HEK293 (cell line): Measurements from ENCODE around the gene AP5Z1.

Experiments used
- CTCF ChIP-seq: fragments of 450-650 bp; formaldehyde crosslinking; IDR thresholded peaks from 2 replicates; pipeline ENCODE4 v1.5.1; 2016; ENCODE audit warnings: missing biosample characterization, missing genetic modification characterization
- EGR2 ChIP-seq: fragments of 450-650 bp; formaldehyde crosslinking; IDR thresholded peaks from 2 replicates; pipeline ENCODE4 v1.5.1; 2016; ENCODE audit warnings: low read depth, missing biosample characterization, missing genetic modification characterization
- HIC1 ChIP-seq: fragments of 450-650 bp; formaldehyde crosslinking; IDR thresholded peaks from 2 replicates; pipeline ENCODE4 v1.5.1; 2016; ENCODE audit warnings: missing biosample characterization, missing genetic modification characterization
- MEIS1 ChIP-seq: sonication (generic); formaldehyde crosslinking; IDR thresholded peaks from 2 replicates; pipeline ENCODE4 v1.8.1; 2022; ENCODE audit warnings: missing genetic modification reagents, mild to moderate bottlenecking, borderline replicate concordance
- YY1 ChIP-seq: fragments of 450-650 bp; formaldehyde crosslinking; IDR thresholded peaks from 2 replicates; pipeline ENCODE4 v1.5.1; 2018; ENCODE audit warnings: missing biosample characterization, missing genetic modification characterization
- ZBTB10 ChIP-seq: fragments of 450-650 bp; formaldehyde crosslinking; IDR thresholded peaks from 2 replicates; pipeline ENCODE4 v1.5.1; 2016; ENCODE audit warnings: missing biosample characterization, missing genetic modification characterization
- ZBTB48 ChIP-seq: fragments of 450-650 bp; formaldehyde crosslinking; IDR thresholded peaks from 2 replicates; pipeline ENCODE4 v1.5.1; 2016; ENCODE audit warnings: missing biosample characterization, missing genetic modification characterization
- ZBTB49 ChIP-seq: fragments of 450-650 bp; formaldehyde crosslinking; IDR thresholded peaks from 2 replicates; pipeline ENCODE4 v1.5.1; 2016; ENCODE audit warnings: missing biosample characterization, missing genetic modification characterization, low read depth
- ZNF138 ChIP-seq: fragments of 450-650 bp; formaldehyde crosslinking; IDR thresholded peaks from 2 replicates; pipeline ENCODE4 v1.5.1; 2016; ENCODE audit warnings: missing biosample characterization, missing genetic modification characterization, borderline replicate concordance
- ZNF18 ChIP-seq: fragments of 450-650 bp; formaldehyde crosslinking; IDR thresholded peaks from 2 replicates; pipeline ENCODE4 v1.5.1; 2016; ENCODE audit warnings: missing biosample characterization, missing genetic modification characterization
- ZNF302 ChIP-seq: fragments of 450-650 bp; formaldehyde crosslinking; IDR thresholded peaks from 2 replicates; pipeline ENCODE4 v1.5.1; 2016; ENCODE audit warnings: missing biosample characterization, missing genetic modification characterization, low read depth
- ZNF518A ChIP-seq: fragments of 450-650 bp; formaldehyde crosslinking; conservative IDR thresholded peaks from 2 replicates; pipeline ENCODE4 v1.5.1; 2016; ENCODE audit warnings: low read depth, missing biosample characterization, missing genetic modification characterization
- ZNF785 ChIP-seq: fragments of 450-650 bp; formaldehyde crosslinking; IDR thresholded peaks from 2 replicates; pipeline ENCODE4 v1.5.1; 2016; ENCODE audit warnings: missing biosample characterization, missing genetic modification characterization

- TF ChIP-seq ZNF302 (tag by site-specific recombination) (no peak), HIC1 (tag by site-specific recombination) (no peak), CTCF (tag by site-specific recombination) (no peak), ZBTB48 (tag by site-specific recombination) (no peak), EGR2 (tag by site-specific recombination) (no peak), ZBTB10 (tag by site-specific recombination) (no peak), MEIS1 (no peak), ZNF518A (tag by site-specific recombination) (no peak), ZNF138 (tag by site-specific recombination) (no peak), ZNF785 (tag by site-specific recombination) (no peak), ZBTB49 (tag by site-specific recombination) (no peak), ZNF18 (tag by site-specific recombination) (no peak), YY1 (no peak)
These were observed 27.2 kb upstream of the AP5Z1 start for GRCh38 chr7:4748231-4748681.
